PC-3 (cell line): ENCODE data around the gene C9orf72. TPM values are rescaled to one million over a fixed set of nuclear protein-coding genes. Genes with fewer than 3 reads are reported as not detected.

Experiments used
- ATAC-seq: fragments of 200-7000 bp; cut with Tn5 transposase; 2 replicates; pipeline ENCODE4 v1.9.1; 2020; ENCODE audit warnings: mild to moderate bottlenecking, moderate library complexity
- BruUV-seq: library from RNA; stranded (reverse); fragments of 400-500 nt; replicated peaks from 2 replicates; lab custom pipeline; 2021; lab: Mats Ljungman, UMichigan
- CTCF ChIA-PET: fragments of 300-600 bp; sonication (Branson Sonifier 250); formaldehyde crosslinking; loops from one replicate; lab custom pipeline; 2022; ENCODE audit warnings: antibody characterized with exemption; lab: Charles Lee
- POLR2A ChIA-PET: fragments of 300-600 bp; sonication (Branson Sonifier 250); formaldehyde crosslinking; loops from one replicate; lab custom pipeline; 2022; ENCODE audit warnings: antibody characterized with exemption; ENCODE audit not compliant: unreplicated experiment; lab: Charles Lee
- DNase-seq: peaks from one replicate; pipeline ENCODE4 v3.0.0-alpha.2; 2015
- H2AFZ ChIP-seq: fragments of 300-600 bp; sonication (generic); 2 replicates; pipeline ENCODE4 v1.6.0; 2016; ENCODE audit warnings: antibody characterized with exemption, low read length
- H3F3A ChIP-seq: fragments of 300-600 bp; sonication (generic); one replicate; pipeline ENCODE4 v1.6.0; 2017; ENCODE audit warnings: antibody characterized with exemption, low read length, control low read depth, mild to moderate bottlenecking; ENCODE audit not compliant: unreplicated experiment
- H3K27ac ChIP-seq: fragments of 300-600 bp; sonication (generic); 2 replicates; pipeline ENCODE4 v1.5.1; 2016; ENCODE audit warnings: mild to moderate bottlenecking, low read length
- H3K27me3 ChIP-seq: fragments of 300-600 bp; sonication (generic); 2 replicates; pipeline ENCODE4 v1.6.1; 2016; ENCODE audit warnings: low read length, mixed read lengths
- H3K36me3 ChIP-seq: fragments of 300-600 bp; sonication (generic); 2 replicates; pipeline ENCODE4 v1.6.1; 2016; ENCODE audit warnings: low read depth, mixed run types, low read length, mixed read lengths
- H3K4me1 ChIP-seq: fragments of 300-600 bp; sonication (generic); 2 replicates; pipeline ENCODE4 v1.5.1; 2016; ENCODE audit warnings: low read length; ENCODE audit not compliant: insufficient read depth
- H3K4me2 ChIP-seq: fragments of 300-600 bp; sonication (generic); 2 replicates; pipeline ENCODE4 v1.6.0; 2016; ENCODE audit warnings: low read length
- H3K4me3 ChIP-seq: fragments of 300-600 bp; sonication (generic); 2 replicates; pipeline ENCODE4 v1.5.1; 2016; ENCODE audit warnings: mild to moderate bottlenecking, low read length, mixed read lengths
- H3K79me2 ChIP-seq: fragments of 300-600 bp; sonication (generic); 2 replicates; pipeline ENCODE4 v1.6.1; 2017; ENCODE audit warnings: low read length, mixed read lengths
- H3K9ac ChIP-seq: fragments of 300-600 bp; sonication (generic); 2 replicates; pipeline ENCODE4 v1.6.0; 2016; ENCODE audit warnings: mild to moderate bottlenecking, low read length
- H3K9me2 ChIP-seq: fragments of 300-600 bp; sonication (generic); replicated peaks from 2 replicates; pipeline ENCODE4 v1.6.1; 2016; ENCODE audit warnings: mixed run types, low read length, mixed read lengths
- H3K9me3 ChIP-seq: fragments of 300-600 bp; sonication (generic); 2 replicates; pipeline ENCODE4 v1.6.1; 2016; ENCODE audit warnings: low read length, mixed read lengths
- H4K20me1 ChIP-seq: fragments of 300-600 bp; sonication (generic); 2 replicates; pipeline ENCODE4 v1.6.1; 2016; ENCODE audit warnings: low read length, mixed read lengths
- CTCF ChIP-seq: fragments of 300-600 bp; sonication (generic); conservative IDR thresholded peaks from 2 replicates; pipeline ENCODE4 v1.5.1; 2017; ENCODE audit warnings: antibody characterized with exemption, low read depth, mild to moderate bottlenecking, low read length
- EZH2 ChIP-seq: fragments of 300-600 bp; sonication (generic); IDR thresholded peaks from one replicate; pipeline ENCODE4 v1.6.1; 2017; ENCODE audit warnings: antibody characterized with exemption, mild to moderate bottlenecking, low read length; ENCODE audit not compliant: unreplicated experiment
- EZH2phosphoT487 ChIP-seq: fragments of 300-600 bp; sonication (generic); IDR thresholded peaks from 2 replicates; pipeline ENCODE4 v1.6.1; 2018; ENCODE audit warnings: mild to moderate bottlenecking, antibody characterized with exemption, low read length, borderline replicate concordance
- intact Hi-C: fragments of 100-400 bp; cut with micrococcal nuclease; formaldehyde crosslinking; loops from 2 replicates; pipeline ENCODE4 v1.9.0; 2023
- total RNA-seq: library from RNA; depleted of rRNA; stranded (reverse); fragments of >200 nt; gene quantifications from 2 replicates; pipeline ENCODE4 v1.2.3, GENCODE V29; 2014

The C9orf72 gene
- total RNA-seq, 1 experiment from 2014 or later: 10.4 TPM

GRCh38 chr9:27591093-27591492 lies 17.8 kb upstream of the C9orf72 start:
- Histone ChIP-seq H3K9ac (no peak overlapping the region), H3K4me3 (no peak overlapping the region), H3K9me3 (no peaks in the 10 kb centered on the region), H3F3A (no peaks in the 10 kb centered on the region), H3K36me3 (no peaks in the 10 kb centered on the region), H3K27me3 (no peaks in the 10 kb centered on the region), H2AFZ (no peak overlapping the region), H3K4me1 (peaks cover 13% of the 10 kb centered on the region; the same call in 1 of the 2 replicates), H3K79me2 (no peaks in the 10 kb centered on the region), H3K9me2 (no peaks in the 10 kb centered on the region), H3K4me2 (no peak overlapping the region), H4K20me1 (no peaks in the 10 kb centered on the region), H3K27ac (no peak overlapping the region)
- TF ChIP-seq CTCF (no peak), EZH2 (no peak), EZH2phosphoT487 (no peak)
- ATAC-seq (no peak), DNase-seq (no peak)
- intact Hi-C loops: no loop called here
- no TSS peak for BruUV-seq
- ChIA-PET POLR2A (no interaction called here), CTCF (no interaction called here)

GRCh38 chr9:27590651-27591050 lies 17.4 kb upstream of the C9orf72 start:
- ATAC-seq: peak; percentile 51; the same call in 1 of the 2 replicates
- TF ChIP-seq EZH2 (no peak), EZH2phosphoT487 (no peak), CTCF (no peak)
- H2AFZ ChIP-seq: no peak overlapping the region
- BruUV-seq: no TSS peak
- no peak overlapping the region for H3K4me2 ChIP-seq
- CTCF ChIA-PET: interaction anchor here (0.5 kb wide), 1 partner anchor 101 kb away, joined by 5 read pairs; no protein-coding TSS in a partner anchor
- intact Hi-C loops: no loop called here
- no peaks in the 10 kb centered on the region for H4K20me1 ChIP-seq
- H3K36me3 ChIP-seq: no peaks in the 10 kb centered on the region
- no peaks in the 10 kb centered on the region for H3K79me2 ChIP-seq
- POLR2A ChIA-PET: no interaction called here
- H3K27ac ChIP-seq: no peak overlapping the region
- no peak overlapping the region for H3K9ac ChIP-seq
- peak; percentile 42 for DNase-seq
- H3K9me3 ChIP-seq: no peaks in the 10 kb centered on the region
- no peaks in the 10 kb centered on the region for H3F3A ChIP-seq
- no peak overlapping the region for H3K4me3 ChIP-seq
- H3K4me1 ChIP-seq: peaks cover 13% of the 10 kb centered on the region; the same call in 1 of the 2 replicates
- no peaks in the 10 kb centered on the region for H3K27me3 ChIP-seq
- no peaks in the 10 kb centered on the region for H3K9me2 ChIP-seq

- intact Hi-C loops: no loop called here
- CTCF ChIA-PET: no interaction called here
- no peak overlapping the region for H3K9ac ChIP-seq
- no peaks in the 10 kb centered on the region for H3K9me2 ChIP-seq
- H3K4me3 ChIP-seq: no peak overlapping the region
- peaks cover 13% of the 10 kb centered on the region; the same call in 1 of the 2 replicates for H3K4me1 ChIP-seq
- TF ChIP-seq EZH2phosphoT487 (no peak), EZH2 (no peak), CTCF (no peak)
- no peaks in the 10 kb centered on the region for H3F3A ChIP-seq
- ATAC-seq (no peak), DNase-seq (no peak)
- no peaks in the 10 kb centered on the region for H3K9me3 ChIP-seq
- H4K20me1 ChIP-seq: no peaks in the 10 kb centered on the region
- no peak overlapping the region for H3K27ac ChIP-seq
- H2AFZ ChIP-seq: no peak overlapping the region
- no peak overlapping the region for H3K4me2 ChIP-seq
- H3K36me3 ChIP-seq: no peaks in the 10 kb centered on the region
- no peaks in the 10 kb centered on the region for H3K79me2 ChIP-seq
- no peaks in the 10 kb centered on the region for H3K27me3 ChIP-seq
- POLR2A ChIA-PET: no interaction called here
- no TSS peak for BruUV-seq
Measured at GRCh38 chr9:27589462-27589861, 16.2 kb upstream of the C9orf72 start.
